Measurements from ENCODE around the gene PHACTR3.
A peak's percentile ranks its signal among the peaks of the same experiment; 100 is the strongest.

Gene PHACTR3

DNA sequence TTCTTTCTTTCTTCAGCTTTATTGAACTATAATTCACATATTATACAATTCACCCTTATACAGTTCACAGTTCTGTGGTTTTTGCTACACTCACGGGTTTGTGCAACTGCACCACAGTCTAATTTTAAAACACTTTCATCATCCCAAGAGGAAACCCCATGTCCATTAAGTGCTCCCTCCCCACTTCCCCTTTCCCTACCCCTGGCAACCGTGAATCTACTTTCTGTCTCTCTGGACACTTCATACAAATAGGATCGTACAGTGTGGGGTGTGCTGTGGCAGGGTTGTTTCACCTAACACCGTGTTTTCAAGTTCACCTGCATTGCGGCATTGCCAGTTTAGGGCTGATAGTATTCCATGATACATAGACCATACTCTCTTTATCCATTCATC is 118.8 kb downstream of the PHACTR3 start:
- DNase-seq (ENCODE audit: low spot score) = no peak
- H3K27ac ChIP-seq = no peak overlapping the region
- no peak overlapping the region for H3K4me3 ChIP-seq
- TF ChIP-seq, protein P1, sequence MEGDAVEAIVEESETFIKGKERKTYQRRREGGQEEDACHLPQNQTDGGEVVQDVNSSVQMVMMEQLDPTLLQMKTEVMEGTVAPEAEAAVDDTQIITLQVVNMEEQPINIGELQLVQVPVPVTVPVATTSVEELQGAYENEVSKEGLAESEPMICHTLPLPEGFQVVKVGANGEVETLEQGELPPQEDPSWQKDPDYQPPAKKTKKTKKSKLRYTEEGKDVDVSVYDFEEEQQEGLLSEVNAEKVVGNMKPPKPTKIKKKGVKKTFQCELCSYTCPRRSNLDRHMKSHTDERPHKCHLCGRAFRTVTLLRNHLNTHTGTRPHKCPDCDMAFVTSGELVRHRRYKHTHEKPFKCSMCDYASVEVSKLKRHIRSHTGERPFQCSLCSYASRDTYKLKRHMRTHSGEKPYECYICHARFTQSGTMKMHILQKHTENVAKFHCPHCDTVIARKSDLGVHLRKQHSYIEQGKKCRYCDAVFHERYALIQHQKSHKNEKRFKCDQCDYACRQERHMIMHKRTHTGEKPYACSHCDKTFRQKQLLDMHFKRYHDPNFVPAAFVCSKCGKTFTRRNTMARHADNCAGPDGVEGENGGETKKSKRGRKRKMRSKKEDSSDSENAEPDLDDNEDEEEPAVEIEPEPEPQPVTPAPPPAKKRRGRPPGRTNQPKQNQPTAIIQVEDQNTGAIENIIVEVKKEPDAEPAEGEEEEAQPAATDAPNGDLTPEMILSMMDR (IDR thresholded peaks at IDR 0.05) = no peak

DNA sequence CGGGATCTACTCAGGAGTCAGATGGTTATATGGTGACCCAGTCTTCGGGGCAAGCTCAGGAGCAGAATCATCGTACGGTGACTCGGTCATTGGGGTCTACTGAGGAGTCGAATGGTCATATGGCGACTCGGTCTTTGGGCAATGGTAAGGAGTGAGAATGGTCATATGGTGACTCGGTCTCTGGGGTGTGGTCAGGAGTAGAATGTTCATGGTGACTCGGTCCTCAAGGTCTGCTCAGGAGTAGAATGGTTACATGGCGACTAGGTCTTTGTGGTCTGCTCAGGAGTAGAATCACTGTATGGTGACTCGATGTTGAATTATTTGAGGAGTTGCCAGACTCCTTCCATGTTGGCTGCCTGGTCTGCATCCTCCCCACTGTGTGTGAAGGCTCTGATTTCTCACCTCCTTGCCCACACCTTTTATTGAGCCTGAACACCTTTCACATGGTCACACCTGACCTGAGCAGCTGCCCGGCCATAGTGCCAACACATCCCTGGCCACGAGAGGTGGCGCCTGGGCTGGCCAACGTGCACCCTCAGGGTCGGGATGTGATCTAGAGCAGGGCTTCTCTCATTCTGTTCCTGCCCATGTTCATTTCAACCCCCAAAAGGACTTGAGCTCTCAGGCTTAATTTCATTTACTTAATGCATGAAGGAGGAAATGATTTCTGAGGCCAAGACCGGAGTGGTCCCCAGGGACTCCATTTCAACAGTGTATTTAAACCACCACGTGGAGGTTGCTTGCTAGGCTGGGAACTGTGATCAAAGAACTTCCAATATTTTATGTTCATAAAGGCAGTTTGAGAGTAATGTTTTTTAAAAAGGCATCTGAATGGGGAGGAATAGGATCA is 119.5 kb downstream of the PHACTR3 start:
- TF ChIP-seq, protein P1 (IDR thresholded peaks at IDR 0.05) = no peak
- DNase-seq (ENCODE audit: low spot score) = no peak
- no peak overlapping the region for H3K4me3 ChIP-seq
- H3K27ac ChIP-seq = no peak overlapping the region

DNA sequence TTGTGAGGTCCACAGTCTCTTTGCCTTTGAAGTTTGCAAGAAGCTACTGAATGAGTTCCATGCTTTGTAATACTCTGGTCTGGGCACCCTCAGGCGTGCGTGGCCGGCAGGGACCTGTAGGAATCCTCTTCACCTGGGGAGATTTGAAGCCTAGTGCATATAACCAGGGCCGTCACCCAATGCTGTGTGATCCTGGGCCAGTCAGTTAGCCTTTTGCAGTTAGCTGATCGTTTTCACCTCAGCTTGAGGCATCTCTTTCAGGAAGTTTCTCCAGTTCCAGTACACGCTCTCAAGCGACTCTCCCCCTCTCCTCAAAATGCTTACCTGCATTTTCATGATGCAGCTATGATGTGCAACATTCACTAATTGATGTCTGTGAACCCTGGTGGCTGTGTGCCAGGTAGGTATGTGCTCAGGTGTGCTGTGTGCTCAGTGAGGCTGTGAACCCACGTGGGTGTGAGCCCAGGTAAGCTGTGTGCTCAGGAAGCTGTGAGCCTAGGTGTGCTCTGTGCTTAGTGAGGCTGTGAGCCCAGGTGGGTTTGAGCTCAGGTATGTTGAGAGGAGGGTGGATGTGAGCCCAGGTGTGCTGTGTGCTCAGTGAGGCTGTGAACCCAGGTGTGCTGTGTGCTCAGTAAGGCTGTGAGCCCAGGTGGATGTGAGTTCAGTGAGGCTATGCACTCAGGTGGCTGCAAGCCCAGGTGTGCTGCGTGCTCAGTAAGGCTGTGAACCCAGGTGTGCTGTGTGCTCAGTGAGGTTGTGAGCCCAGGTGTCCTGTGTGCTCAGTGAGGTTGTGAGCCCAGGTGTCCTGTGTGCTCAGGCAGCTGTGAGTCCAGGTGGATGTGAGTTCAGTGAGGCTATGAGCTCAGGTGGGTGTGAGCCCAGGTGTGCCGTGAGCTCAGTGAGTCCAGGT is 120.4 kb downstream of the PHACTR3 start:
- Histone ChIP-seq H3K27ac (no peak overlapping the region), H3K4me3 (no peak overlapping the region)
- TF ChIP-seq, protein P1 (IDR thresholded peaks at IDR 0.05) = no peak
- DNase-seq (ENCODE audit: low spot score) = peak; percentile 50

DNA sequence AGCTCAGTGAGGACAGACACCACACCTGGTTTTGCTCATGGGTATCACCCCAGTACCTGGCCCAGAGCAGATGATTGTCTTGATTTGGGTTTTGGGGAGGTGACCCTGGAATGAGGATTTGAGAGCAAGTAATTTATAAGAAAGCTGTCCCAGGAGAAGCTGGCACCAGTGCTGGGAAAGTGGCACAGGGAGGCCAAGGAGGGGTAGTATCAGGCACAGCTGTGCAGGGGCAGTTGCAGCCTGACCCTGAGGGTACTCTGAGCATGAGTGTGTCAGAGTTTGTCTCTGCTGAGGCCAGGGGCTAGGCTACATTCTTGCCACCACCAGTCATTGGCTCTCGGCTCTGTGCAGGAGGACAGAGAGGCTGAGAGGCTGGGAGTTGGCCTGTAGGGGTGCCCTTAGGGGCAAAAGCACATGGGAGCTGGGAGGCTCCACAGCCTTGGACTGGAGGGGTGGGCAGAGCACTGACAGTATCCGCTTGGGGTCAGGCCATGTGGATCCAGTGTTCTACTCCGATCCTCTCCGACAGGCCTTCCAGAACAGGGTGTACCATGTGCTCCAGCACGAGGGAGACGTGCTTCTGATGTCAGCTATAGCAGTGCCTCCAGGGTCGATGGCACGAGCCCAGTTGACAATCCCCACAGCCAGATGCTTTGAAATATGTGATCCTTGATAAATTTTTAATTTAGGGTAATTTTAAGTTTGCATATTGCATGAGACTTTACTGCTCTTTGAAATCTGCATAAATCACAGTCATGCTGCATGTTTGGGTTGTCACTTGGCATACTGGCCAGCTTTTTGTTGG is 121.3 kb downstream of the PHACTR3 start:
- TF ChIP-seq, protein P1 (IDR thresholded peaks at IDR 0.05) = no peak
- H3K4me3 ChIP-seq = no peak overlapping the region
- no peak overlapping the region for H3K27ac ChIP-seq
- peak; percentile 36 for DNase-seq (ENCODE audit: low spot score)

DNA sequence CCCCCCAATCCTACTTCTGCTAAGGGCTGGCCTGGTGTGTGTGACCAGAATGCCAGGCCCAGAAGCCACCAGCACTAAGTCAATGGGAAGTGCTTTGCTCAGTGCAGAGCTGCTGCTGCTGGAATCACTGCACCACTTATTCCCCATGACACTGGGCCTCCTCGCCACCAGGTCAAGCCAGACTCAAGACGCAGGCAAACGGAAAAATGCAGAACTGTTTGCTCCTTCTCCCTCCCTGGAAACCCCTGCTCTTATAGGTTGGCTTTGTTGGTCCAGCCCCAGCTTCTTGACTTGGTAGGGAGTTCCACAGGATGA is 121.9 kb downstream of the PHACTR3 start:
- TF ChIP-seq, protein P1 (IDR thresholded peaks at IDR 0.05) = no peak
- peak; percentile 64 for DNase-seq (ENCODE audit: low spot score)
- no peak overlapping the region for H3K4me3 ChIP-seq
- H3K27ac ChIP-seq = no peak overlapping the region

DNA sequence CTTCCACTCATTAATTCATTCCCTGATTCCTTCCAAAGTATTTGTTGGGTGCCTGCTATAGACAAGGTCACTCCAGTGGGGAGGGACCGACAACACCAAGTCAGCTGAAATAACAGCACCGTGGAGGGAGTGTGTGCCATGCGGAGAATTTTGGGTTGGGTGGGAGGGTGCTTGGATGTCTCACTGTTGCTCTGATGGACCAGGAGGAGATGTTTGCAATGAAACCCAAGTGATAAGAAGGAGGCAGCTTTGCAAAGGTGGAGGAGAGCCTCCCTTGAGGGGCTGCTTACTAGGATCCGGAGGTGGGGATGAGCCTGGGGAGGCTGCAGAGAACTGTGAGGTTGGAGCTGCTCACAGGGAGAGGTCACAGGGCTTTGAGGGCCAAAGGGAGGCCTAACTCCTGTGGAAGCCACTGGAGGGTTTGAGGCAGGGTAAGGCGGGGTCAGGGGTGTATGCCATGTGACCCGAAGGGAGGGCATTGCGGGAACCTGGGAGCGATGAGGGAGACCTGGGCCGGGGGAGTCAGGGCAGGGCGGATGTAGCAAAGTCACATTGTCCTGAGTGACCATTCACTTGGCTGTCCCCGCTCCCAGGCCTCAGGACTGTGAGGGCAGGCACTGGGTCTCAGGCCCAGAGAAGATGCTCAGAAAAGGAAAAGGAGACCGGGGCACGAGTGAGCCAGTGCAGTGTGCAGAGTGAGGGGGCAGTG is 124.5 kb downstream of the PHACTR3 start:
- peak; percentile 52 for DNase-seq (ENCODE audit: low spot score)
- H3K4me3 ChIP-seq = no peak overlapping the region
- TF ChIP-seq, protein P1 (IDR thresholded peaks at IDR 0.05) = no peak
- H3K27ac ChIP-seq = no peak overlapping the region

Data from coronary artery (tissue), 2 donors.